ENCODE data around the gene EP400.

DNA sequence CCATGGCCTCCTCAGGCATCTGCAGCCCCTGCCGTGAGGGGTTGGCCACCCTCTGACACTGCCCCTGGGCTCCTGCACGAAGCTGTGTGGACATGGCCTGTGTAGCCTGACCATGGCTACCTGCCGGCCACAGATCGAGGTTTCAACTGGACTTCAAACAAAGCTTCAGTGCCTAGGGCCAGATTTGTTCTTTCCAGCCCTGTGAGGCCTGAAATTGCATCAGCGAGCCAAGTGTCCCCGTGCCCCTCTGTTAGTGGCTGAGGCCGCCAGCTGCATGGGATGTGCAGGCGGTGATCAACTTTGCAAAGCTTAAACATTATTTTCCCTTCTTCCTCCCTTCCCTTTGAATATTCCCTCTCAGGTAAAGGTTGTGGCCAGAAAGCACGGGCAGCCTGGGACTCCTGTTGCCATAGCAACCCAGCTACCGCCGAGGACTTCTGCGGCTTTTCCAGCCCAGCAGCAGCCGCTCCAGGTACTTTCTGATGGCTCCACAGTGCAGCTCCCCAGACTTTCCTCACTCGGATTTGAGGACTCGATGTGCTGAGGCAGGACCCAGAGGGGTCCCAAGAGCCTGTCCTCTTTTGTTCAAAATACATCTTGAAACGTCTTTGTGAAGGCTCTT, 158.6 kb downstream of the EP400 start:
- TF ChIP-seq, protein P1, sequence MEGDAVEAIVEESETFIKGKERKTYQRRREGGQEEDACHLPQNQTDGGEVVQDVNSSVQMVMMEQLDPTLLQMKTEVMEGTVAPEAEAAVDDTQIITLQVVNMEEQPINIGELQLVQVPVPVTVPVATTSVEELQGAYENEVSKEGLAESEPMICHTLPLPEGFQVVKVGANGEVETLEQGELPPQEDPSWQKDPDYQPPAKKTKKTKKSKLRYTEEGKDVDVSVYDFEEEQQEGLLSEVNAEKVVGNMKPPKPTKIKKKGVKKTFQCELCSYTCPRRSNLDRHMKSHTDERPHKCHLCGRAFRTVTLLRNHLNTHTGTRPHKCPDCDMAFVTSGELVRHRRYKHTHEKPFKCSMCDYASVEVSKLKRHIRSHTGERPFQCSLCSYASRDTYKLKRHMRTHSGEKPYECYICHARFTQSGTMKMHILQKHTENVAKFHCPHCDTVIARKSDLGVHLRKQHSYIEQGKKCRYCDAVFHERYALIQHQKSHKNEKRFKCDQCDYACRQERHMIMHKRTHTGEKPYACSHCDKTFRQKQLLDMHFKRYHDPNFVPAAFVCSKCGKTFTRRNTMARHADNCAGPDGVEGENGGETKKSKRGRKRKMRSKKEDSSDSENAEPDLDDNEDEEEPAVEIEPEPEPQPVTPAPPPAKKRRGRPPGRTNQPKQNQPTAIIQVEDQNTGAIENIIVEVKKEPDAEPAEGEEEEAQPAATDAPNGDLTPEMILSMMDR (IDR thresholded peaks at IDR 0.05) = no peak
- TF ChIP-seq POLR2A (IDR thresholded peaks at IDR 0.05) = no peak
